ENCODE data around the gene ZNF319. TPM values are rescaled to one million over a fixed set of nuclear protein-coding genes. Genes with fewer than 3 reads are reported as not detected.

The ZNF319 gene
- polyA plus RNA-seq, 3 donors: 1.9 to 11.5 (median 4.7) TPM

DNA sequence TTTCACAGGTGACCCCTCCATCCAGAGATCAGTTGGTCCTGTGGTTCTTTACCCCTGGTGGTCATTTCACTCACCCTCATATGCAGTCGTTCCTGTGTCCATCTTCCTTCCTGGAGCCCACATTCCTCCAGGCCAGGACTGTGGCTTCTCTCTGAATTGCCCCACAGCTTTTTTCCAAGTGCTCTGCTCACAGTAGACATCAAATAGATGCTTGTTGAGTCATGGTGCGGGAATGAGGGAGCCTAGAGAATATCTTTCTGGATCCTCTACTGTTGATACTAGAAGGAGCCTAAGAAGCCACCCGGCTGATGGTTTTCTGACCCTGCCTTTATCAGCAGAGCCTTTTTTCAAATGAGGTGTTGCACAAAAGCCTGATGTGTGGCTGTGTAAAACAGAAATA is 11.2 kb upstream of the ZNF319 start:
- Mint-ChIP-seq H3K27ac (peak overlapping the region in 1 of 7 donors; percentile 9), H3K9me3 (peaks cover 0 to 1% (median 0%) of the 10 kb centered on the region in 7 donors), H3K4me1 (peaks cover 4% of the 10 kb centered on the region), H3K36me3 (peaks cover 61 to 71% of the 10 kb centered on the region in 2 donors), H3K4me3 (no peak overlapping the region), H3K27me3 (ENCODE audit: low read depth in 3 of 3) (peaks cover 0 to 1% (median 0%) of the 10 kb centered on the region in 3 donors)
- H3K36me3 ChIP-seq (replicated peaks in 1 of 2; ENCODE audit: control insufficient read depth in 1 of 2, insufficient read depth in 2 of 2, low read length in 2 of 2): peaks cover 52 to 80% of the 10 kb centered on the region in 2 donors
- H3K27me3 ChIP-seq (ENCODE audit: control insufficient read depth in 2 of 2, insufficient read depth in 2 of 2, low read length in 2 of 2): no peaks in the 10 kb centered on the region
- H2AFZ ChIP-seq (ENCODE audit: insufficient read depth, low read depth, low read length, poor library complexity, severe bottlenecking): no peak overlapping the region
- no peak overlapping the region for H3K4me3 ChIP-seq (replicated peaks in 1 of 3; ENCODE audit: low read depth in 2 of 3, low read length in 3 of 3)
- WGBS (ENCODE audit: insufficient coverage): 100% methylated on average over 1 of the region's 3 CpGs
- peaks cover 15% of the 10 kb centered on the region for H3K79me2 ChIP-seq (ENCODE audit: insufficient read depth, low read length)
- H3K4me2 ChIP-seq (replicated peaks; ENCODE audit: extremely low read depth, low read length, poor library complexity, severe bottlenecking): no peak overlapping the region
- DNase-seq: no peak
- peaks cover 8% of the 10 kb centered on the region for H4K20me1 ChIP-seq (ENCODE audit: insufficient read depth, low read length)
- TF ChIP-seq CTCF (IDR thresholded peaks at IDR 0.05): no peak
- intact Hi-C loops (cut with micrococcal nuclease): loop anchor here (10.0 kb wide), 1 partner anchor 113 kb away; the partner anchor contains the start of gene CFAP20 (in 2 of the 2)
- H3K4me1 ChIP-seq (ENCODE audit: control insufficient read depth in 1 of 2, insufficient read depth in 2 of 2, low read length in 2 of 2): no peaks in the 10 kb centered on the region
- no peak overlapping the region for H3K27ac ChIP-seq (ENCODE audit: low read depth in 1 of 2, low read length in 2 of 2)
- H3K9ac ChIP-seq (ENCODE audit: insufficient read depth, low read length, poor library complexity, severe bottlenecking): no peak overlapping the region
- H3K9me3 ChIP-seq (replicated peaks in 1 of 2; ENCODE audit: control insufficient read depth in 1 of 2, insufficient read depth in 1 of 2, low read length in 2 of 2): peaks cover 0 to under 1% of the 10 kb centered on the region in 2 donors

DNA sequence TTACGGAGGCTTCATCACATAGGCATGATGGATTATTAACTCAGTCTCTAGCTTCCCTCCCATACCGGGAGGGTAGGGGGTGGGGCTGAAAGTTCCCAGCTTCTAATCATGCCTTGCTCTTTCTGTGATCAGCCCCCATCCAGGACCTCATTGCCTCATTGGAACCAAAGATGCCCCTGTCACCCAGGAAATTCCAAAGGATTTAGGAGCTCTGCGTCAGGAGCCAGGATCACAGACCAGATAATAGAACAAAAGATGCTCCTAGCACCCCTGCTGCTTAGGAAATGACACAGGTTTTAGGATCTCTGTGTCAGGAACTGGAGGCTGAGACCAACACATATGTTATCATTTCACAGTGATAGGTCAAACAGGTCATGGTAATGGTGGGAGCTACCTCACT is 10.4 kb upstream of the ZNF319 start:
- Mint-ChIP-seq H3K27ac (no peak overlapping the region), H3K9me3 (peaks cover 0 to 9% (median 6%) of the 10 kb centered on the region in 7 donors), H3K4me1 (peaks cover 4% of the 10 kb centered on the region), H3K4me3 (no peak overlapping the region), H3K36me3 (peaks cover 62 to 78% of the 10 kb centered on the region in 2 donors), H3K27me3 (ENCODE audit: low read depth in 3 of 3) (peaks cover 0 to 1% (median 0%) of the 10 kb centered on the region in 3 donors)
- peaks cover 8% of the 10 kb centered on the region for H4K20me1 ChIP-seq (ENCODE audit: insufficient read depth, low read length)
- DNase-seq: no peak
- no peak overlapping the region for H3K9ac ChIP-seq (ENCODE audit: insufficient read depth, low read length, poor library complexity, severe bottlenecking)
- peaks cover 51 to 80% of the 10 kb centered on the region in 2 donors for H3K36me3 ChIP-seq (replicated peaks in 1 of 2; ENCODE audit: control insufficient read depth in 1 of 2, insufficient read depth in 2 of 2, low read length in 2 of 2)
- no peak overlapping the region for H3K4me2 ChIP-seq (replicated peaks; ENCODE audit: extremely low read depth, low read length, poor library complexity, severe bottlenecking)
- 86% methylated on average over 1 of the region's 3 CpGs for WGBS (ENCODE audit: insufficient coverage)
- peaks cover 0 to 6% of the 10 kb centered on the region in 2 donors for H3K9me3 ChIP-seq (replicated peaks in 1 of 2; ENCODE audit: control insufficient read depth in 1 of 2, insufficient read depth in 1 of 2, low read length in 2 of 2)
- peaks cover 19% of the 10 kb centered on the region for H3K79me2 ChIP-seq (ENCODE audit: insufficient read depth, low read length)
- H3K27me3 ChIP-seq (ENCODE audit: control insufficient read depth in 2 of 2, insufficient read depth in 2 of 2, low read length in 2 of 2): no peaks in the 10 kb centered on the region
- no peak overlapping the region for H2AFZ ChIP-seq (ENCODE audit: insufficient read depth, low read depth, low read length, poor library complexity, severe bottlenecking)
- H3K27ac ChIP-seq (ENCODE audit: low read depth in 1 of 2, low read length in 2 of 2): no peak overlapping the region
- H3K4me1 ChIP-seq (ENCODE audit: control insufficient read depth in 1 of 2, insufficient read depth in 2 of 2, low read length in 2 of 2): no peaks in the 10 kb centered on the region
- TF ChIP-seq CTCF (IDR thresholded peaks at IDR 0.05): no peak
- H3K4me3 ChIP-seq (replicated peaks in 1 of 3; ENCODE audit: low read depth in 2 of 3, low read length in 3 of 3): no peak overlapping the region
- intact Hi-C loops (cut with micrococcal nuclease): loop anchor here (10.0 kb wide), 1 partner anchor 114 kb away; the partner anchor contains the start of gene CFAP20 (in 2 of the 2)

Data from CD14-positive monocyte (primary cell).